T-helper 17 cell (primary cell): ENCODE data around the gene DHX36. TPM values are rescaled to one million over a fixed set of nuclear protein-coding genes. Genes with fewer than 3 reads are reported as not detected.

Source experiments
- ATAC-seq: fragments of 150-1000 bp; cut with Tn5 transposase; 2 replicates; pipeline ENCODE4 v1.10.0; 2021; ENCODE audit warnings: mild to moderate bottlenecking, moderate library complexity
- DNase-seq, 3 donors: peaks; one replicate each; pipeline versions ENCODE4 v3.0.0 to v3.0.0-alpha.2; 2020 to 2021
- H3K9me3 ChIP-seq: one replicate; pipeline ENCODE4 v1.7.0; 2013; ENCODE audit warnings: low read length, mild to moderate bottlenecking; ENCODE audit not compliant: control insufficient read depth, poor library complexity, severe bottlenecking
- H3K27ac Mint-ChIP-seq: one replicate; pipeline ENCODE4 v1.8.0; 2022; ENCODE audit warnings: mild to moderate bottlenecking, moderate library complexity, mixed read lengths
- H3K27me3 Mint-ChIP-seq: one replicate; pipeline ENCODE4 v1.8.0; 2022; ENCODE audit warnings: mixed read lengths
- H3K36me3 Mint-ChIP-seq: one replicate; pipeline ENCODE4 v1.8.0; 2022; ENCODE audit warnings: low read depth, mixed read lengths
- H3K4me1 Mint-ChIP-seq: one replicate; pipeline ENCODE4 v1.8.0; 2022; ENCODE audit warnings: mild to moderate bottlenecking, mixed read lengths
- H3K4me3 Mint-ChIP-seq: one replicate; pipeline ENCODE4 v1.8.0; 2022; ENCODE audit warnings: mild to moderate bottlenecking, moderate library complexity, mixed read lengths
- total RNA-seq, 4 donors: library from RNA in 2 of 4; stranded (reverse) in 2 of 4; gene quantifications; one replicate each; pipeline ENCODE4 v1.2.3 and lab custom pipeline; 2022 to 2026

DHX36 gene
- total RNA-seq, 2 donors from 2014 or later = 97.7 to 100 TPM

DNA sequence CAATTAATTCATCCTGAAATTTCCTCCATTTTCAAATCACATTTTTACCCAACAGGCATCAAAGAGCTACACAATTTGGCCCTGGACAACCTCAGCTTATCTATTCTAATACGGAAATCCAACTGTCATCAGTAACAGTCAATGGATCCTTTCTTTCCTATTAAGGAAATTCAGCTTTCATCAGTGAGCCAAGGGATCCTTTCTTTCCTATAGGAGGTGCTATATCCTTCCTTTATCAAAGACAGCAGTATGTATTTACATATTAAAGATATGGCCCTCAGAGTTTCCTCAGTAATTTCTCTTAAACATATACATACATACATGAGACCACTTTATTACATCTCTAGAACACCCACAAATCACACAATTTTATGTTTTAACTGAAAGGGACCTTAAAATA, 10.1 kb downstream of the DHX36 start:
- no peak for DNase-seq
- Mint-ChIP-seq H3K27me3 (no peaks in the 10 kb centered on the region), H3K4me3 (no peak overlapping the region), H3K4me1 (peaks cover 27% of the 10 kb centered on the region), H3K36me3 (peaks cover 5% of the 10 kb centered on the region), H3K27ac (peak overlapping the region; percentile 57)
- no peaks in the 10 kb centered on the region for H3K9me3 ChIP-seq
- ATAC-seq = no peak

DNA sequence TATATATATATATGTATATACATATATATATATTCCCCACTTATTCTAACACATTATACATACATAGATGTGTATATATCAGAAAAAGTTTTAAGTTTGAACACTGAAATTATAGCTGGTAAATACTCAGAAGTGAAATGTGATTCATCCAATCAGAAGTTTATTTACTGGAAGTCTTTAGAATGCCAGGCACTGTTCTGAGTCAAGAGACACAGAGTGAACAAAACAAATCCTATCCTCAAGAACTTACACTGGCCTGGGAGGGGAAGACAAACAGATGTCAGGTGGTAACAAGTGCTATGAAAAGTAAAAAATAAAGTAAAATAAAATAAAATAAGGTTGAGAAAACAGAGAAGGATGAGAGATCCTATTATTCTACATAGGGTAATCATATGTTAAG, 13.4 kb downstream of the DHX36 start:
- no peak overlapping the region for H3K27ac Mint-ChIP-seq

DNA sequence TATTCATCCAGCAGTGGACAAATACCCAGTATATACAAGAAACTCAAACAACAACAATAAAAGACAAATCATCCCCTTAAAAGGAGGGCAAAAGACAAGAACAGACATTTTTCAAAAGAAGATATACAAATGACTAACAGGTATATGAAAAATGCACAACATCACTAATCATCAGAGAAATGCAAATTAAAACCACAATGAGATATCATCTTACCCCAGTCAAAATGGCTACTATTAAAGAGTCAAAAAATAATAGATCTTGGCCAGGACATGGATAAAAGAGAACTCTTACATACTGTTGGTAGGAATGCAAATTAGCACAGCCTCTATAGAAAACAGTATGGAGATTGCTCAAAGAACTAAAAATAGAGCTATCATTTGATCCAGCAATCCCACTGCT, 16.9 kb downstream of the DHX36 start:
- Mint-ChIP-seq H3K4me3 (no peak overlapping the region), H3K27me3 (no peaks in the 10 kb centered on the region), H3K27ac (no peak overlapping the region), H3K4me1 (peaks cover 18% of the 10 kb centered on the region), H3K36me3 (peaks cover 11% of the 10 kb centered on the region)
- ATAC-seq = no peak
- no peak for DNase-seq
- H3K9me3 ChIP-seq = no peaks in the 10 kb centered on the region

More for the DNA sequence above, 13.4 kb downstream of the DHX36 start:
- H3K9me3 ChIP-seq = no peaks in the 10 kb centered on the region
- no peak overlapping the region for H3K4me3 Mint-ChIP-seq
- H3K36me3 Mint-ChIP-seq = peaks cover 15% of the 10 kb centered on the region
- H3K27me3 Mint-ChIP-seq = no peaks in the 10 kb centered on the region
- DNase-seq (no peak), ATAC-seq (no peak)
- H3K4me1 Mint-ChIP-seq = peaks cover 21% of the 10 kb centered on the region

DNA sequence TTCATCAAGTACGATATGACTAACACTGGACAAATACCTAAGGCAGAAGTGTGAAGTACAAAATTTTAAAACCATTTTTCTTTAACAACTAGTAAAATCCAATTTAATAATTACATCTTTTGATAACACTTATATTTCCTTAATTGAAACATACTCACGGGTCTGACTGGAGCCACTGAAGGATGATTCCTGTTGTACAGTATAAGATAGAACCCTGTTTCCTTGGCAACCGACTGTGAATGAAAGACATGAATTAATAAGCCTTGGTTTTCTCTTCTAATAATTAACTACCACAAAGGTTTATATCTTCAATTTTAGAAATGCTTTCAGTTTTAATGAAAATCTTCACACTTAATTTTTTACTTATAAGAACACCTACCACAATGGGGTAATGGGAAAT, 19.4 kb downstream of the DHX36 start:
- H3K27ac Mint-ChIP-seq = no peak overlapping the region
- H3K36me3 Mint-ChIP-seq = peaks cover 15% of the 10 kb centered on the region
- no peaks in the 10 kb centered on the region for H3K27me3 Mint-ChIP-seq
- H3K4me1 Mint-ChIP-seq = peaks cover 19% of the 10 kb centered on the region
- H3K9me3 ChIP-seq = no peaks in the 10 kb centered on the region
- no peak overlapping the region for H3K4me3 Mint-ChIP-seq
- ATAC-seq = no peak
- DNase-seq = no peak

DNA sequence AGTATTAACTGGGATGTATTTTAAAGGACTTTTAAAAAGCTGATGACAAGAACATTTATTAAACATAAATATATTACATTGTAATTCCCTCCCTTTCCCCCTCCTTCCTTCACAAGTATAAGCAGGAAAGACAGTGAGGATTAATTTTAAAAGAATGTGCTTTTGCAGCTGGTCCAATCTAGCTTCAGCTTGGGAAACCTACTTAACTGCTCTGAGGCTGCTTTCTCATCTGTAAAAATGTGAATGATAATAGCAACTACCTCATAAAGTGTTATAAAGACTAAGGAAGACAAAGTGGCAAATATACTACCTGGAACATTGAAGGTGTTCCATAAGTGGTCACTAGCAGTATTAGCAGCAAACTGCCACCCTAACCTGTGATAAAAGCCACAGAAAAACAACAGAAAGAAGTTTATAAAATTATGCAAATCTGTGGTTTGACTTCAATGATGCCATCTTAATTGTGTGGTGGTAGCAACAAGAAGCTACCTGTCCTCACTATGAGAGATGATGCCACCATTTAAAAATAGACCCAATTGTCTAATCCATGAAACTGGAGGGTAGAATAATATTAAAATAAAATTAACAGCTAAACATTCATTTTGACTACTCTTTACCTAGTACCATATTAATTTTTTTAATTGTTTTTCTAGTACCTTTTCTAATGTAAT, 20.0 kb downstream of the DHX36 start:
- ATAC-seq = no peak
- peaks cover 19% of the 10 kb centered on the region for H3K4me1 Mint-ChIP-seq
- no peaks in the 10 kb centered on the region for H3K9me3 ChIP-seq
- no peak overlapping the region for H3K4me3 Mint-ChIP-seq
- peak overlapping the region; percentile 6 for H3K27ac Mint-ChIP-seq
- DNase-seq = no peak
- H3K27me3 Mint-ChIP-seq = no peaks in the 10 kb centered on the region
- H3K36me3 Mint-ChIP-seq = peaks cover 15% of the 10 kb centered on the region

DNA sequence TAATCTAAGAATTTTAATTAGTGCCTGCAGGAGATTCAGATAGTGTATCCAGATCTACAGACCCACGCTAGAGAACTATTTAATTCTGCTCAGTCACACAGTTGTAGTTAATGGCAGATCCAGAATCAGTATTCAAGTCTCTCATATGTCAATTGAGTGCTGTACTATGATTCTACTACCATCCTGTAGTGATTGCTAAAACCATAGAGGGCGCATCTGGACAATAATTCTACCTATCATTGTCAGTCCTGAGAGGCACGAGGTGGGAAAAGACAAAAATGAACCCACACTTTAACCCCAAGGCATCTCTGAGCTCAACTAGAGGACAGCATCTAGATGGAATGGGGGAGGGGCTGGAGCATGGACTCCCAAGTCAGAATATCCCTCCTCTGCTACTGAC, 22.7 kb downstream of the DHX36 start:
- no peak overlapping the region for H3K4me3 Mint-ChIP-seq
- DNase-seq = no peak
- H3K4me1 Mint-ChIP-seq = peaks cover 8% of the 10 kb centered on the region
- H3K27ac Mint-ChIP-seq = no peak overlapping the region
- no peaks in the 10 kb centered on the region for H3K9me3 ChIP-seq
- H3K36me3 Mint-ChIP-seq = peaks cover 8% of the 10 kb centered on the region
- H3K27me3 Mint-ChIP-seq = no peaks in the 10 kb centered on the region
- ATAC-seq = no peak

DNA sequence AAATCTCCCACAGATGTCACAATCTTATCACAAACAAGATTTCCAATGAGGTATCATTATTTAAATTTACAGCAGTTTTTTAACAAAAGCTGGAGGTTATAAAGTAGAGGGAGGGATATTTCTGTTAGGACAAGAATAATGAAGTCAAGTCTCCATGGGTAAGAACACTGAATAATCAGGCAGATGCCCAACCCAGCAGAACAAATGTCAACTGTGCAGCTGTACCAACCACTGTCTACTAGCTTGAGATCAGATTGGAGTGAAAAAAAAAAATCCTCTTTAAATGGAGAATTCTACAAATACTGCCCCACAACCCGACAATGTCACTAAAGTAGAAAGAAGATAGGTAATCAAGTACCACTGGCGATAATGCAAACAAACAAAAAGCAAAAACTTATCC, 30.3 kb downstream of the DHX36 start:
- Mint-ChIP-seq H3K4me1 (peaks cover 2% of the 10 kb centered on the region), H3K4me3 (no peak overlapping the region), H3K27me3 (no peaks in the 10 kb centered on the region), H3K27ac (no peak overlapping the region), H3K36me3 (peaks cover 7% of the 10 kb centered on the region)
- H3K9me3 ChIP-seq = no peaks in the 10 kb centered on the region
- no peak for ATAC-seq
- DNase-seq = no peak

DNA sequence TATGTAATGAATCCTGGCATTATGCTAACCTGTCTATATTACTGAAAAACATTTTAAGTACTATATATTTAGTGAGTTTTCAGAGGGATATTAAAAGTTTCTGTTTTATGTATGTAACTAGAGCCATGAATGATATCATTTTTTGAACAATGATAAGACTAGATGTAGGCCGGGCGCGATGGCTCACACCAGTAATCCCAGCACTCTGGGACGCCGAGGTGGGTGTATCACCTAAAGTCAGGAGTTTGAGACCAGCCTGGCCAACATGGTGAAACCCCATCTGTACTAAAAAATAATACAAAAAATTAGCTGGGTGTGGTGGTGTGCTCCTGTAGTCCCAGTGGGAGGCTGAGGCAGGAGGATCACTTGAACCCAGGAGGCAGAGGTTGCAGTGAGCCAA, 34.1 kb downstream of the DHX36 start:
- DNase-seq (no peak), ATAC-seq (no peak)
- Mint-ChIP-seq H3K27ac (no peak overlapping the region), H3K36me3 (peaks cover 6% of the 10 kb centered on the region), H3K4me3 (no peak overlapping the region), H3K27me3 (no peaks in the 10 kb centered on the region), H3K4me1 (peaks cover 2% of the 10 kb centered on the region)
- H3K9me3 ChIP-seq = no peaks in the 10 kb centered on the region

DNA sequence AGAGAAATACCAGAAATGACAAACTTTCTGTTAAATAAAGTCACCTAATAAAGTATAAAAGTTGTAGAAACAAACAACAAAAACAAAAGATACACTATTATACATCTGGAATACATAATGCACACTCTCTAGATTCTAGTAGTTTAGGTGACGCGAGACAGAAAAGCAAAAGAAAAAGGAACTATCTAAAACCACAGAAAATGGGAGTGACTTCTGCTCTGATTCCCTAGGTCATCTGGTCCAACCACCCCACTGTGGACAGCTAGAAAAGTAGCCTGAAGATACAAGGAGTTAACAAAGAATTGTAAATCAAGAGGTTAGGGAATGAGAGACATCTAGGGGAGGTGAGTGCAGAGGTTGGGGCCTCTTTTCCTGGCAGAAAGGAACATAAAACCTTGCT, 39.1 kb downstream of the DHX36 start:
- Mint-ChIP-seq H3K27ac (peak overlapping the region; percentile 47), H3K4me1 (peaks cover 12% of the 10 kb centered on the region), H3K36me3 (peaks cover 16% of the 10 kb centered on the region), H3K4me3 (no peak overlapping the region), H3K27me3 (no peaks in the 10 kb centered on the region)
- DNase-seq (no peak), ATAC-seq (no peak)
- no peaks in the 10 kb centered on the region for H3K9me3 ChIP-seq

DNA sequence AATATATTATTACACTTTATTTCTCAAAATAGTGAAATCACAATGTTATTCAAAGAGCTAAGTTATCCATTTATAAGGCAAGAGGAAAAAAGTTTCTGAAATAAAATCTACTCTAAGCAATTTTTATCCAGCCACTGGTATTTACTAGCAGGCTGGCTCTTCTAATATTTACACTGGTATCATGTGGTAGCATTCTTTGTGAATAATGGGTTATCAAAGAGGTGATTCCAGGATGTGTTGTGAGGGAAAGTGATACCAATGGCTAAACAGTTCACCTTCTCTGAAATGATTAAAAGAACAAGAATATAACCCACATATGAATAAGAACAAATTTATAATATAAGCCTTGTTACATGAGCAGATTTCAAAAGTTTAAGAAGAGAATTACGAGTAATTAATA, 44.1 kb downstream of the DHX36 start:
- H3K27me3 Mint-ChIP-seq = no peaks in the 10 kb centered on the region
- peaks cover 19% of the 10 kb centered on the region for H3K36me3 Mint-ChIP-seq
- H3K27ac Mint-ChIP-seq = no peak overlapping the region
- DNase-seq = no peak
- H3K9me3 ChIP-seq = no peaks in the 10 kb centered on the region
- ATAC-seq = no peak
- no peak overlapping the region for H3K4me3 Mint-ChIP-seq
- peaks cover 12% of the 10 kb centered on the region for H3K4me1 Mint-ChIP-seq

DNA sequence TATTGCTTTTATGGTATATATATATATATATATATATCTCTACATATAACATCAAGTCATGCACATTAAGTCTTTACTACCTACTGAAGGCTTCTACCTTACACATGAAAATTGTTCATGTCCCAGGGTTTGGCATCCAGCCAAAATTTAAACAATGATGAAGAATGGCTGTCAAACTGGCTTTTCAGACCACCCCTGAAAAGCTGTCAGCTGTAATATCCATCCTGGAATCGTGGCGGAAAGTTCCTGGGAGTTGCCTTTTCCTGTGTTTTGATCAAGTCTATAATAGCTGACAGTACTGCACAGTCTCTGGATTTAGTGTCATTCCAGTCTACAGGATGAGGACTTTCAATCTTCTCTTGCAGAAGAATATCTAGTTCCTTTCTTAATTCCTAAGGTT, 48.3 kb downstream of the DHX36 start:
- no peaks in the 10 kb centered on the region for H3K9me3 ChIP-seq
- peaks cover 13% of the 10 kb centered on the region for H3K36me3 Mint-ChIP-seq
- ATAC-seq (no peak), DNase-seq (no peak)
- no peaks in the 10 kb centered on the region for H3K27me3 Mint-ChIP-seq
- H3K4me3 Mint-ChIP-seq = no peak overlapping the region
- no peak overlapping the region for H3K27ac Mint-ChIP-seq
- peaks cover 8% of the 10 kb centered on the region for H3K4me1 Mint-ChIP-seq

DNA sequence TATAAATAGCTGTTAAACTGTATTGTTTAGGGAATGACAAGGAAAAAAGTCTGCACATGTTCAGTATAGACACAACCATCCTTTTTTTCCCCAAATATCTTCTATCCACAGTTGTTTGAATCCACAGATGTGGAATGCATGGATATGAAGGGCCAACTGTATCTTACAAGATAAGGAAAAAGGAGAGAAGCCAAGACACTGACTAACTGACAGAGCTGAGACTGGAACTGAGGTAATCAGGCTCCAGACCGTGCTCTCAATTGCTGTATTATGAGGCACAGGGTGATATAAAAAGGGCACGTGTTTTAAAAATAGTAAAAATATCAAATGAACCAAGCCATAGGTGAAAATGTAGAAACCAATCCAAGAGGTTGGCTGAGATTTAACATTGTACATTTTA, 49.0 kb downstream of the DHX36 start:
- Mint-ChIP-seq H3K27me3 (no peaks in the 10 kb centered on the region), H3K4me3 (no peak overlapping the region), H3K4me1 (peaks cover 8% of the 10 kb centered on the region), H3K27ac (no peak overlapping the region), H3K36me3 (peaks cover 13% of the 10 kb centered on the region)
- no peaks in the 10 kb centered on the region for H3K9me3 ChIP-seq
- ATAC-seq (no peak), DNase-seq (no peak)

DNA sequence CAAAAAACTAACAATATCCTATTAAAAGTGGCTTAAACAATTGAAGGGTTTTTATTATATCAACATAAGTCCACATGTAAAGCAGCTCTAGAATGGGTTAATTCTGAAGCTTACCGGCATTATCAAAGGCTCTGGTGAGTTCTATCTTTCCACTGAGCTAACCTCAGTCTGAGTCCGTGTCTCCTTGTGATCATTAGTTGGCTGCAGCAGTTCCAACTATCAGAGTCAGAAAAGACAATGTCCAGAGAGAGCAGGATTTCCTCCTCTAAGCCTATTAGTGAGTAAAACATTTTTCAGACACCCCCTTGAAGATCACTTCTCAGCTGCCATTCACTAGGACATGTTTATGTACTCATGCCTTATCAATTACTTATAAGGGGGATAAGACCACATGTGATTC, 49.9 kb downstream of the DHX36 start:
- H3K27me3 Mint-ChIP-seq = no peaks in the 10 kb centered on the region
- DNase-seq (no peak), ATAC-seq (no peak)
- peaks cover 13% of the 10 kb centered on the region for H3K36me3 Mint-ChIP-seq
- H3K27ac Mint-ChIP-seq = no peak overlapping the region
- no peaks in the 10 kb centered on the region for H3K9me3 ChIP-seq
- H3K4me1 Mint-ChIP-seq = peaks cover 8% of the 10 kb centered on the region
- H3K4me3 Mint-ChIP-seq = no peak overlapping the region

DNA sequence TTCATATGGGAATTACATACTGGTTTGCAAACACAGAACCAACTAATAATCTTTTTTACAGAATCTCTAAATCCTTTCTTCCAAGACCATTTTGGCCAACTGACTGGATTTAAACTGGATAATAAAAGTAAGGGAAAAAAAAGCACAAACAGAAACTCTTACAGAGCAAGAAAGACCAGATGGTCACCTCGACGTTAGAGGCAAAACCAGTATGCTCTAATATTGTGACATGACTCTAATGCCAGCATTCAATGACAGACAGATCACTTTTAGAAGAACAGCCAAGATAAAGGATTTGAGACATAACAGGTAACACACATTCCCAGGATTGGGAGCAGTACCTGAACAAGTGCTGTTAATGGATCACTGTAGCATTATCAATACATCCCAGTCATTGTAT, 50.9 kb downstream of the DHX36 start:
- no peaks in the 10 kb centered on the region for H3K9me3 ChIP-seq
- Mint-ChIP-seq H3K4me3 (no peak overlapping the region), H3K27ac (no peak overlapping the region), H3K27me3 (no peaks in the 10 kb centered on the region), H3K4me1 (peaks cover 8% of the 10 kb centered on the region), H3K36me3 (peaks cover 17% of the 10 kb centered on the region)
- DNase-seq (no peak), ATAC-seq (no peak)
